Right kidney (tissue), 1 donor: ENCODE data around the gene FBXO22.

Source experiments
- DNase-seq: peaks from one replicate; pipeline ENCODE4 v3.0.0-alpha.2; 2016

FBXO22 gene

GRCh38 chr15:75916978-75917377, 13.3 kb downstream of the FBXO22 start:
- no peak for DNase-seq

GRCh38 chr15:75918135-75918534, 14.5 kb downstream of the FBXO22 start:
- no peak for DNase-seq

GRCh38 chr15:75920079-75920478, 16.4 kb downstream of the FBXO22 start:
- no peak for DNase-seq

GRCh38 chr15:75921732-75922703, 18.3 kb downstream of the FBXO22 start:
- DNase-seq, result no peak

- no peak for DNase-seq
Observed at GRCh38 chr15:75923756-75924155, 20.1 kb downstream of the FBXO22 start.

- no peak for DNase-seq
Observed at GRCh38 chr15:75924576-75924975, 20.9 kb downstream of the FBXO22 start.

GRCh38 chr15:75925440-75925839, 21.8 kb downstream of the FBXO22 start:
- DNase-seq, result no peak

- DNase-seq, result no peak
Observed at GRCh38 chr15:75926931-75927330, 23.3 kb downstream of the FBXO22 start.

GRCh38 chr15:75927601-75928000, 23.9 kb downstream of the FBXO22 start:
- no peak for DNase-seq

- no peak for DNase-seq
Observed at GRCh38 chr15:75928680-75929608, 25.3 kb downstream of the FBXO22 start.

- no peak for DNase-seq
Observed at GRCh38 chr15:75929799-75930565, 26.3 kb downstream of the FBXO22 start.

- no peak for DNase-seq
Observed at GRCh38 chr15:75930866-75931265, 27.2 kb downstream of the FBXO22 start.

GRCh38 chr15:75942464-75942863, 38.8 kb downstream of the FBXO22 start:
- no peak for DNase-seq

GRCh38 chr15:75943246-75943645, 39.6 kb downstream of the FBXO22 start:
- DNase-seq, result no peak

GRCh38 chr15:75943713-75944215, 40.1 kb downstream of the FBXO22 start:
- no peak for DNase-seq

- DNase-seq, result no peak
Observed at GRCh38 chr15:75945953-75946352, 42.3 kb downstream of the FBXO22 start.

GRCh38 chr15:75947092-75947491, 43.4 kb downstream of the FBXO22 start:
- no peak for DNase-seq

GRCh38 chr15:75948761-75949296, 45.2 kb downstream of the FBXO22 start:
- no peak for DNase-seq

GRCh38 chr15:75952525-75952924, 48.8 kb downstream of the FBXO22 start:
- DNase-seq, result no peak

GRCh38 chr15:75955720-75956119, 52.0 kb downstream of the FBXO22 start:
- DNase-seq, result no peak

- no peak for DNase-seq
Observed at GRCh38 chr15:75961331-75961730, 57.7 kb downstream of the FBXO22 start.

GRCh38 chr15:75966073-75966472, 62.4 kb downstream of the FBXO22 start:
- no peak for DNase-seq
